Naive thymus-derived CD8-positive, alpha-beta T cell (primary cell): ENCODE results near the gene TGFB3. TPM values are rescaled to one million over a fixed set of nuclear protein-coding genes. Genes with fewer than 3 reads are reported as not detected.
"Not testable (repeated sequence)": the region's sequence is repeated elsewhere in the genome, so short reads cannot be mapped to it uniquely, and the experiment has no call there.

ENCODE experiments used
- ATAC-seq, 2 donors: fragments of 150-1000 bp; cut with Tn5 transposase in 1 of 2; sonication (Bioruptor Pico), chemical (Tn5 transposase) in 1 of 2; 1 replicate in 1 of 2; 2 replicates in 1 of 2; pipeline ENCODE4 v1.10.0; 2021; ENCODE audit warnings: mild to moderate bottlenecking in 2 of 2, moderate library complexity in 2 of 2
- POLR2A ChIA-PET: fragments of 350-600 bp; sonication (Branson Sonifier 250); formaldehyde crosslinking; loops from one replicate; lab custom pipeline; 2021; ENCODE audit warnings: antibody characterized with exemption; lab: Charles Lee
- DNase-seq, 10 donors: peaks; one replicate each; pipeline versions ENCODE4 v3.0.0 to v3.0.0-alpha.2; 2020 to 2022
- H3K27ac Mint-ChIP-seq, 10 donors: one replicate each; pipeline ENCODE4 v1.8.0; 2020 to 2022; ENCODE audit warnings: mild to moderate bottlenecking in 10 of 10, mixed read lengths in 10 of 10, moderate library complexity in 4 of 10, inconsistent platforms in 1 of 10
- H3K27me3 Mint-ChIP-seq, 5 donors: one replicate each; pipeline ENCODE4 v1.8.0; 2021 to 2022; ENCODE audit warnings: mixed read lengths in 5 of 5
- H3K36me3 Mint-ChIP-seq, 3 donors: one replicate each; pipeline ENCODE4 v1.8.0; 2020 to 2022; ENCODE audit warnings: mixed read lengths in 3 of 3, mild to moderate bottlenecking in 2 of 3, inconsistent platforms in 1 of 3
- H3K4me1 Mint-ChIP-seq, 4 donors: one replicate each; pipeline ENCODE4 v1.8.0; 2021 to 2022; ENCODE audit warnings: mixed read lengths in 4 of 4
- H3K4me3 Mint-ChIP-seq, 10 donors: one replicate each; pipeline ENCODE4 v1.8.0; 2020 to 2022; ENCODE audit warnings: mild to moderate bottlenecking in 10 of 10, mixed read lengths in 10 of 10, moderate library complexity in 6 of 10, inconsistent platforms in 1 of 10
- H3K9me3 Mint-ChIP-seq, 9 donors: one replicate each; pipeline ENCODE4 v1.8.0; 2020 to 2022; ENCODE audit warnings: mixed read lengths in 9 of 9, mild to moderate bottlenecking in 3 of 9, inconsistent platforms in 1 of 9, moderate library complexity in 1 of 9
- polyA plus RNA-seq, 3 donors: library from polyadenylated mRNA; unstranded; fragments of 300-500 nt; fragmentation: Illumina TruSeq; gene quantifications; one replicate each; pipeline ENCODE4 v1.2.3, GENCODE V29; 2021
- total RNA-seq, 8 experiments: library from RNA in 2 of 8; stranded (reverse) in 2 of 8; gene quantifications; one replicate each; pipeline ENCODE4 v1.2.3 and lab custom pipeline; 2021 to 2026

TGFB3 gene
- total and polyA plus RNA-seq, 5 experiments from 2014 or later, result 0.30 to 9.6 (median 4.9) TPM; not detected in 1

DNA sequence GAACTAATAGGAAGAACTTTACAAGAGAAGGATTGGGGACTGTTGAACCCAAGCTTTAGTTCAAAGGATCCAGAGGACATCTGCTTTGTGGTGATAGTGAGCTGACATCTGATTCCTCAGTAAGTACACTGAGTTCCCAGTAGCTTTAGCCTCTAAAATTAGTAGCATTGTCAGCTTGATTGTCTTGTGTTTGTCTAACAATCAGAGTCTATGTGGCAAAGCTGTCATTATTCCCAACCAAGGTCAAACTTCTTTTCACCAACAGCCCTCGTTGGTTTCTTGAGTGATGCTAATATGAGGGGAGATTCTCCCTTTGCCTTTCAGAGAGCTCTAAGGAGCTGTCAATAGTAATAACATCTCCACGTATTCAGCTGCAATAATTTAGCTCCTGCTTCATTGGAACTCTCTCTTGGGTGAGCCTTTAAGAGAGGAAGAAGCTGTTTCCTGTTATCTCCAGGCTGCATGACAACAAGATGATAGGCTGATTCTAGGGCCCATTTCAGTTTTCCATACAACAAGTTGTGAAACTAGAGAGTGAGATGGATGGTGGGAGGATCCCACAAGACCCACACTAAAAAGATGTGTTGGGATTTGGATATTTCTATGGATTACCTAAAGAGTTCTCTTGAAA lies 46.7 kb downstream of the TGFB3 start:
- Mint-ChIP-seq H3K27ac (peak overlapping the region in 1 of 10 donors; percentile 12), H3K27me3 (no peaks in the 10 kb centered on the region), H3K9me3 (no peaks in the 10 kb centered on the region), H3K4me1 (peaks cover 0 to 6% (median 2%) of the 10 kb centered on the region in 4 donors), H3K36me3 (peaks cover 0 to 20% (median 5%) of the 10 kb centered on the region in 3 donors), H3K4me3 (no peak overlapping the region)
- DNase-seq (no peak), ATAC-seq (no peak)
- POLR2A ChIA-PET, result no interaction called here

DNA sequence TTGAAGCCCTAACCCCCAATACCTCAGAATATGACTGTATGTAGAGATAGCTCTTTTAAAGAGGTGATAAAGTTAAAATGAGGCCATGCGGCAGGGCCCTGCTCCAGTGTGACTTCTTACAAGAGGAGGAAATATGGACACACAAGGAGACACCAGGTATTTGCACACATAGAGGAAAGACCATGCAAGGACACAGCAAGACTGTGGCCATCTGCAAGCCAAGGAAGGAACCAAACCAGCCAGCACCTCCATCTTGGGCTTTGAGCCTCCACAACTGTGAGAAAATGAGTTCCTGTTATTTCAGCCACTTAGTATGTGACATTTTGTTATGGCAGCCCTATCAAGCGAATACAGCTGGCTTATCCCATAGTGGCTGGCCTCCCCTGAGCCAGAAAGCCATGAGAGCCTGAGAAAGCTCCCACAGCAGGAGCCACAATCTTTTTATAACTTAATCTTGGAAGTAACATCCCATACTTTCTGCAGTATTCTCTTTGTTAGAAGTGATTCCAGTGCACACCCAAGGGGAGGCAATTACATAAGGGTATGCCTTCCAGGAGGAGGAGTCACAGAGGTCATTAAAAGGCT lies 48.0 kb downstream of the TGFB3 start:
- no peaks in the 10 kb centered on the region for H3K9me3 Mint-ChIP-seq
- ATAC-seq (no peak), DNase-seq (no peak)
- POLR2A ChIA-PET, result no interaction called here
- H3K4me3 Mint-ChIP-seq, result no peak overlapping the region
- peaks cover 0 to 20% (median 5%) of the 10 kb centered on the region in 3 donors for H3K36me3 Mint-ChIP-seq
- peaks cover 0 to 6% (median 2%) of the 10 kb centered on the region in 4 donors for H3K4me1 Mint-ChIP-seq
- no peaks in the 10 kb centered on the region for H3K27me3 Mint-ChIP-seq
- H3K27ac Mint-ChIP-seq, result no peak overlapping the region

DNA sequence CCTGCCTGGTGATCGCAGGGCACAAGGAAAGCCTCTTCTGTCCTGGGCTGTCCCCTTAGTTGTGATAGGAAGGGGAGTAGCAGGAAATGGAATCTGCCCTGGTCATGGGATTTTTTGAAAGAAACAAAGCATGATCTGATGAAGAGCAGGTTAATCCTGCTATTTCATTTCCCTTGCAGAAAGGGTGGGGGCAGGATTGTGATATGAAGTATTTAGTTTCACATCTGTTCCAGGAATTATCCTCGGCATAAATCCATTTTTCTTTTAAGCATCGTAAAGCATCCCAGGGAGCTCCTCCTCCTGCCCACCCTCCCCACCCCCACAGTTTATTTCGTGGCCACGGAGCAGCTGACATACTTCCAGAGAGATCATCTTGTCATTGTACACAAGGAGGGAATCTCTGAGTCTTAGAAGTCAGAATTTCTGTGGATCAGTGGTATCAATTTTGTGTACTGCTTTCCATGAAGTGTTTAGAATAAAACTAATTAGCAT lies 53.1 kb downstream of the TGFB3 start:
- H3K4me3 Mint-ChIP-seq, result no peak overlapping the region
- no peak for DNase-seq
- H3K4me1 Mint-ChIP-seq, result no peaks in the 10 kb centered on the region
- POLR2A ChIA-PET, result interaction anchor here (0.7 kb wide), 1 partner anchor 14 kb away, joined by 4 read pairs; no protein-coding TSS in a partner anchor
- no peak for ATAC-seq
- no peaks in the 10 kb centered on the region for H3K9me3 Mint-ChIP-seq
- peak overlapping the region in 1 of 10 donors; percentile 7 for H3K27ac Mint-ChIP-seq
- no peaks in the 10 kb centered on the region for H3K27me3 Mint-ChIP-seq
- peaks cover 0 to 13% (median 2%) of the 10 kb centered on the region in 3 donors for H3K36me3 Mint-ChIP-seq

DNA sequence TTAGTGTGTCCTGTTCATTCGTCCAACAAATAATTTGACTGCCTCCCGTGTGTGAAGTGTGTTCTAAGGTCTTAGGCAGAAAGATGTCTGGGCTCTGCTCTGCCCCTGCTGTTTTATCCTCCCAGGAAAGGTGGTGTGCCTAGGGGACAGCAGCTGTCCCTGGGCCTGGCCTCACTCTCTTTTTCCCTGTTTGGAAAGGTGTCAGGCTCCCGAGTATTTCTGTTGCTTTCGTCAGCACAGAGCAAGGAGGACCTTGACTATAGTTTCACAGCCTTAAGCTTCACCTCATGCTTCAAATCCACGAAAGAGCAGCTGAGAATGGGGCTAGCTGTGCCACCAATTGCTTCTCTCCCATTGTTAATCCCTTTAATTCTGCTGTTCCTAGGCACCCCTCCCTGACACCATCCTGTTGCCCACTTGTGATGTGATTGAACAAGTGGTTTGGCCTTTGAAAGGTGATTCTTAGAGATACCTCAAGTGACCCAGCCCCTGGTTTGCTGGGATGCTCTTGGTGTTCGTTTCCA lies 54.2 kb downstream of the TGFB3 start:
- H3K27me3 Mint-ChIP-seq, result no peaks in the 10 kb centered on the region
- H3K4me1 Mint-ChIP-seq, result peaks cover 0 to 3% (median 0%) of the 10 kb centered on the region in 4 donors
- peaks cover 0 to 16% (median 2%) of the 10 kb centered on the region in 3 donors for H3K36me3 Mint-ChIP-seq
- ATAC-seq (no peak), DNase-seq (no peak)
- no peak overlapping the region for H3K27ac Mint-ChIP-seq
- no peaks in the 10 kb centered on the region for H3K9me3 Mint-ChIP-seq
- no peak overlapping the region for H3K4me3 Mint-ChIP-seq
- POLR2A ChIA-PET, result interaction anchor here (0.5 kb wide), 1 partner anchor 43 kb away, joined by 3 read pairs; no protein-coding TSS in a partner anchor

DNA sequence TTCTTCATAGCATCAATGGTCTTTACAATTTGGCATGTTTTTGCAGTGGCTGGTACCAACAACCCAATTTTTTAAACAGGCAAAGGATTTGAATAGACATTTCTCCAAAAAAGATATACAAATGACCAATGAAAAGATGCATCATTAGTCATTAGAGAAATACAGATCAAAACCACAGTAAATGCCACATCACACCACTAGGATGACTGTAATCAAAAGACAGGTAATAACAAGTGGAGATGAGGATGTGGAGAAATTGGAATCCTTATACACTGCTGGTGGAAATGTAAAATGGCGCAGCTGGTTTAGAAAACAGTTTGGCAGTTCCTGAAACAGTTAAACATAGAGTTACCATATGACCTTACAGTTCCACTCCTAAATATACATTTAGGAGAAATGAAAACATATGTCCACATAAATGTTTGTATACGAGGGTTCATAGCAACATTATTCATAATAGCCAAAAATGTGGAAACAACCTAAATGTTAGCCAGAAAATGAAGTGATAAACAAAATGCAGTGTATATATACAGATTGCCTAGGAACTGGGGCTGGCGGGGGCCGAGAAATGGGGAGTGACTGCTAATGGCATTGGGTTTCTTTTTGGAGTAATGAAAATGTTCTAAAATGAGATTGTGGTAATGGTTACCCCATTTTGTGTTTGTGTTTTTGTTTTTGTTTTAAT lies 55.2 kb downstream of the TGFB3 start:
- H3K36me3 Mint-ChIP-seq, result peaks cover 0 to 12% (median 2%) of the 10 kb centered on the region in 3 donors
- no peak overlapping the region for H3K4me3 Mint-ChIP-seq
- ATAC-seq, result no peak
- DNase-seq, result no peak
- H3K27ac Mint-ChIP-seq, result no peak overlapping the region
- POLR2A ChIA-PET, result no interaction called here
- peaks cover 0 to 3% (median 0%) of the 10 kb centered on the region in 4 donors for H3K4me1 Mint-ChIP-seq
- H3K9me3 Mint-ChIP-seq, result no peaks in the 10 kb centered on the region
- no peaks in the 10 kb centered on the region for H3K27me3 Mint-ChIP-seq

DNA sequence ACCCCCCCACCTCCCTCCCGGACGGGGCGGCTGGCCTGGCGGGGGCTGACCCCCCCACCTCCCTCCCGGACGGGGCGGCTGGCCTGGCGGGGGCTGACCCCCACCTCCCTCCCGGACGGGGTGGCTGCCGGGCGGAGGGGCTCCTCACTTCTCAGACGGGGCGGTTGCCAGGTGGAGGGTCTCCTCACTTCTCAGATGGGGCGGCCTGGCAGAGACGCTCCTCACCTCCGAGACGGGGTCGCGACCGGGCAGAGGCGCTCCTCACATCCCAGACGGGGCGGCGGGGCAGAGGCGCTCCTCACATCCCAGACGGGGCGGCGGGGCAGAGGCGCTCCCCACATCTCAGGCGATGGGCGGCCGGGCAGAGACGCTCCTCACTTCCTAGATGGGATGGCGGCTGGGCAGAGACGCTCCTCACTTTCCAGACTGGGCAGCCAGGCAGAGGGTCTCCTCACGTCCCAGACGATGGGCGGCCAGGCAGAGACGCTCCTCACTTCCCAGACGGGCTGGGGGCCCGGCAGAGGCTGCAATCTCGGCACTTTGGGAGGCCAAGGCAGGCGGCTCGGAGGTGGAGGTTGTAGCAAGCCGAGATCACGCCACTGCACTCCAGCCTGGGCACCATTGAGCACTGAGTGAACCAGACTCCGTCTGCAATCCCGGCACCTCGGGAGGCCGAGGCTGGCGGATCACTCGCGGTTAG lies 56.5 kb downstream of the TGFB3 start:
- H3K27ac Mint-ChIP-seq, H3K4me1 Mint-ChIP-seq, H3K4me3 Mint-ChIP-seq, POLR2A ChIA-PET, H3K27me3 Mint-ChIP-seq, H3K9me3 Mint-ChIP-seq, ATAC-seq, DNase-seq: not testable (repeated sequence)
- peaks cover 0 to 10% (median 3%) of the 10 kb centered on the region in 3 donors for H3K36me3 Mint-ChIP-seq

DNA sequence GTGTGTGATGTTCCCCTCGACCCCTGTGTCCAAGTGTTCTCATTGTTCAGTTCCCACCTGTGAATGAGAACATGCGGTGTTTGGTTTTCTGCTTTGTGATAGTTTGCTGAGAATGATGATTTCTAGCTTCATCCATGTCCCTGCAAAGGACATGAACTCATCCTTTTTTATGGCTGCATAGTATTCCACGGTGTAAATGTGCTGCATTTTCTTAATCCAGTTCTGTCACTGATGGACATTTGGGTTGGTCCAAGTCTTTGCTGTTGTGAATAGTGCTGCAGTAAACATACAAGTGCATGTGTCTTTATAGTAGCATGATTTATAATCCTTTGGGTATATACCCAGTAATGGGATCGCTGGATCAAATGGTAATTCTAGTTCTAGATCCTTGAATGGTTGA lies 61.4 kb downstream of the TGFB3 start:
- Mint-ChIP-seq H3K36me3 (peaks cover 0 to 17% (median 7%) of the 10 kb centered on the region in 3 donors), H3K27ac (peak overlapping the region in 2 of 10 donors; percentile 40 to 47)
- not testable (repeated sequence) for ATAC-seq

DNA sequence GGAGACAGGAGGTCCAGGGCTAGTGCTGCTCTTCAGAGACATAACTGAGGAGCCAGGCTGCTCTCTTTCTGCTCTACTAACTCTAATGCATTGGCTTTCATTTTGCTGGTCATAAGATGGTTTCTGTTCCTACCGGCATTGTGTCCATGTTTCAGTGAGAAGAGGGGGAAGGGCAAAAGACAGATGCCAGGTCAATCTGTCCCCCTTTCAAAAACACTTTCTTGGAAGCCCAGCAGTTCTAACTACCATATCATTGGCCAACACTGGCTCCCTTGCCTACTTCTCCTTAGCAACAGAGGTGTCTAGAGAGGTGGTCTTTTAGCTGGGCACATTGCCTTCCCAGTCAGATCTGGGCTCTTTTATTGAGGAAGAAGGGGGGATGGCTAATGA lies 63.9 kb downstream of the TGFB3 start:
- Mint-ChIP-seq H3K36me3 (peaks cover 0 to 17% (median 13%) of the 10 kb centered on the region in 3 donors), H3K27me3 (no peaks in the 10 kb centered on the region), H3K4me1 (peaks cover 0 to 2% (median 0%) of the 10 kb centered on the region in 4 donors), H3K4me3 (no peak overlapping the region), H3K27ac (no peak overlapping the region), H3K9me3 (peaks cover 0 to 10% (median 0%) of the 10 kb centered on the region in 9 donors)
- POLR2A ChIA-PET, result no interaction called here
- no peak for ATAC-seq
- no peak for DNase-seq

More for the DNA sequence above, 61.4 kb downstream of the TGFB3 start:
- H3K4me3 Mint-ChIP-seq, H3K9me3 Mint-ChIP-seq, POLR2A ChIA-PET, DNase-seq, H3K4me1 Mint-ChIP-seq, H3K27me3 Mint-ChIP-seq: not testable (repeated sequence)

DNA sequence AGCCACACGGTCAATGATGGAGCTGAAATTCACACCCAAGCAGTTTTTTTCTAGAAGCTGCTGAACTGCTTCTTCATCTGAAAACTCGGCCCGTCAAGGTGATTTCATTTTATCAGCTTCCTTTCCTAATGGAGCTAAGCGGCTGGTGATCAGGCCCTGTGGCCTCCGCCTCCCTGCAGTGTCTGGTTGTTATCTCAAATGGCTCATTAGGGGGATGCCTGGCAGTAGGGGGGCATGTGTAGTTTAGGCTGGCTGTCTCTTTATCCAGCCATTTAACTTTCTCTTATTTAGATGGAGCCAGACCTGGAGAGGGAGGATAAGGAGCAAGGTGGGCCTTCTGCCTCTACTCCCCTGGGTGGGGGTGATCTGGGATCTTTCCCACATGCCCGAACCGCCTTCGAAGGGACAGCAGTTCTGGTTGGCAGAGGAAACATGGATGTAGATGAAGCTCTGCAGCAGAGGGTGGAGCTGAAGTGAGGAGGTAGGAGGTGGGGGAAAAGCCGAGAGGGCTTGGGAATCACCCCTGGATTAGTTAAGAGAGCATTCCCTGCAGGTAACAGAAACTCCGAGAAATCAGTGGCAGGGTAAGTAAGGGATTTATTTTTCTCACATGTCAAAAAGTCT lies 64.4 kb downstream of the TGFB3 start:
- POLR2A ChIA-PET, result no interaction called here
- no peak for ATAC-seq
- Mint-ChIP-seq H3K9me3 (peaks cover 0 to 10% (median 0%) of the 10 kb centered on the region in 9 donors), H3K4me1 (peaks cover 0 to 1% (median 0%) of the 10 kb centered on the region in 4 donors), H3K36me3 (peaks cover 0 to 17% (median 12%) of the 10 kb centered on the region in 3 donors), H3K4me3 (no peak overlapping the region), H3K27ac (no peak overlapping the region), H3K27me3 (no peaks in the 10 kb centered on the region)
- DNase-seq, result no peak

DNA sequence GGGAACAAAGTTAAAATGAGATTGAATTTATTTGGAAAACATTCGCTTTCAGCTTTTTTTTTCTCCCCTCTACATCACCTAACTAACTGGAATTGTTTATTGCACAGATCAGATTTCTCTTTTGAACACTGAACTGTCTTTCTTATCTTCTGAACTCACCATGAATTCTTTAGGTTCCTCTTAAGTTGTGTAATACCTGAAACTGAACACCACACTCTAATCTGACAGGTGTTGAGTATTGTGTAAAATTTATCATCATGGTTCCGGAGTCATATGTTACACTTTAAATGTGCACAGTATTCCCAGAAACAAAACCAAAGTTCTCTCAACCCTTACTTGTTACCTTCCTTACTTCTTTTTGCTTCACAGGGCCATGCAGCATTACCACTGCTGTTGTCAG lies 66.8 kb downstream of the TGFB3 start:
- POLR2A ChIA-PET, result interaction anchor here (0.6 kb wide), 1 partner anchor 14 kb away, joined by 4 read pairs; no protein-coding TSS in a partner anchor
- Mint-ChIP-seq H3K4me3 (no peak overlapping the region), H3K36me3 (peaks cover 0 to 15% (median 4%) of the 10 kb centered on the region in 3 donors), H3K4me1 (peaks cover 0 to 1% (median 0%) of the 10 kb centered on the region in 4 donors), H3K9me3 (peaks cover 0 to 2% (median 0%) of the 10 kb centered on the region in 9 donors), H3K27ac (no peak overlapping the region), H3K27me3 (no peaks in the 10 kb centered on the region)
- DNase-seq, result no peak
- no peak for ATAC-seq

DNA sequence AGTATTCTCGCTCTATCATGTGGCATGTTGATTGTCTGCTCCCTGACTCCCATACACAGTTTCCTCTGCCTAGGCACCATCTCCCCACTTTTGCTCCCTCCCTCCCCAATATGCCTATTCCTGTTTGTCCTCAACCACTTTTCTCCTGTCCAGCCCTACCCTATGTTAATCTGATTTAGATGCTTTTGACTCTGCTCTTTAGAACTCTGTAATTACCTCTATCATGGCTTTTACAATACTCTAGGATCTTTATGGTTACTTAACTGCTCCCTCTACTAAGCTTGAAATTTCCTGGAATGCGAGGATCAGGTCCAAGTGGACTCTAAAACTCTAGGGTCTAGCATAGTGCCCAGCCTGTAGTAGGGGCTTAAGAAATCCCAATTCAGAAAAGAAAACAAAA lies 68.6 kb downstream of the TGFB3 start:
- ATAC-seq (no peak), DNase-seq (no peak)
- Mint-ChIP-seq H3K36me3 (peaks cover 0 to 18% (median 0%) of the 10 kb centered on the region in 3 donors), H3K9me3 (no peaks in the 10 kb centered on the region), H3K4me1 (peaks cover 0 to 1% (median 0%) of the 10 kb centered on the region in 4 donors), H3K27me3 (no peaks in the 10 kb centered on the region), H3K4me3 (no peak overlapping the region), H3K27ac (peak overlapping the region in 1 of 10 donors; percentile 30)
- POLR2A ChIA-PET, result no interaction called here

DNA sequence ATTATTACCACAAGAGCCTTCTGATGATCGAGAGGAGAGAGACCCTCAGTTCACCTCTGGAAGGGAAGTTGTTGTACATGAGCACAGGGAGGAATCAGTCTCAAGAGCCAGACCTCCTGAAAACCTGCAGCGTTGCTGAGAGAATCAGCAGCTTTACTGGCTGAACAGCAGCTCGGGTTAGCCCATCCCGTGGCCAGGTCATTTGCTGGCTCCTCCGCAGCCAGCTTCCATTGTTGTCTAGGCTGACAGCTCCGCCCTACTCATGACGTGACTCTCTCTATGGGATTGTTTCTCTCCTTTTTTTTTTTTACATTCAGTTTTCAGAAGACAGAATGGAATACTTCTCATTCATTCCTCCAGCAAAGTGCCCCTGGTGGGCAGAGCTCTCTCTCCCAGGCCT lies 69.9 kb downstream of the TGFB3 start:
- Mint-ChIP-seq H3K4me3 (no peak overlapping the region), H3K9me3 (no peaks in the 10 kb centered on the region), H3K27me3 (no peaks in the 10 kb centered on the region), H3K27ac (no peak overlapping the region), H3K4me1 (peaks cover 0 to 1% (median 0%) of the 10 kb centered on the region in 4 donors), H3K36me3 (peaks cover 0 to 18% (median 0%) of the 10 kb centered on the region in 3 donors)
- ATAC-seq (no peak), DNase-seq (no peak)
- POLR2A ChIA-PET, result no interaction called here
